PC-9 (cell line): ENCODE results near the gene SEC24C. TPM values are rescaled to one million over a fixed set of nuclear protein-coding genes. Genes with fewer than 3 reads are reported as not detected.

Experiments used
- BruUV-seq: library from RNA; stranded (reverse); fragments of 400-500 nt; replicated peaks from 2 replicates; lab custom pipeline; 2021; lab: Mats Ljungman, UMichigan
- CTCF ChIA-PET: fragments of 300-600 bp; sonication (Branson Sonifier 250); formaldehyde crosslinking; loops from one replicate; lab custom pipeline; 2022; ENCODE audit warnings: antibody characterized with exemption; lab: Charles Lee
- POLR2A ChIA-PET: fragments of 300-600 bp; sonication (Branson Sonifier 250); formaldehyde crosslinking; loops from one replicate; lab custom pipeline; 2022; ENCODE audit warnings: antibody characterized with exemption; ENCODE audit not compliant: unreplicated experiment; lab: Charles Lee
- DNase-seq, 2 experiments: peaks; one replicate each; pipeline versions ENCODE4 v3.0.0 to v3.0.0-alpha.2; 2015 to 2022; ENCODE audit warnings: mixed read lengths in 1 of 2
- H2AFZ ChIP-seq: fragments of 200-600 bp; sonication (generic); 2 replicates; pipeline ENCODE4 v1.8.1; 2017; ENCODE audit warnings: antibody characterized with exemption
- H3F3A ChIP-seq: fragments of 200-600 bp; sonication (generic); 2 replicates; pipeline ENCODE4 v1.8.1; 2017; ENCODE audit warnings: antibody characterized with exemption, mild to moderate bottlenecking, low read depth; ENCODE audit not compliant: insufficient read depth
- H3K27ac ChIP-seq: fragments of 200-600 bp; sonication (generic); 2 replicates; pipeline ENCODE4 v1.6.1; 2016; ENCODE audit warnings: mixed run types
- H3K27me3 ChIP-seq: fragments of 200-600 bp; sonication (generic); 2 replicates; pipeline ENCODE4 v1.6.1; 2016; ENCODE audit warnings: low read depth, mixed run types; ENCODE audit not compliant: insufficient read depth
- H3K36me3 ChIP-seq: fragments of 200-600 bp; sonication (generic); 2 replicates; pipeline ENCODE4 v1.6.1; 2016; ENCODE audit warnings: low read depth, mixed run types
- H3K4me1 ChIP-seq: fragments of 200-600 bp; sonication (generic); replicated peaks from 2 replicates; pipeline ENCODE4 v1.6.1; 2016; ENCODE audit warnings: mixed run types; ENCODE audit not compliant: insufficient read depth
- H3K4me2 ChIP-seq: fragments of 200-600 bp; sonication (generic); 2 replicates; pipeline ENCODE4 v1.6.1; 2017; ENCODE audit warnings: mixed run types
- H3K4me3 ChIP-seq: fragments of 200-600 bp; sonication (generic); 2 replicates; pipeline ENCODE4 v1.6.1; 2016; ENCODE audit warnings: mixed run types
- H3K79me2 ChIP-seq: fragments of 200-600 bp; sonication (generic); 2 replicates; pipeline ENCODE4 v1.6.1; 2017; ENCODE audit warnings: low read depth, mixed run types
- H3K9me2 ChIP-seq: fragments of 200-600 bp; sonication (generic); 2 replicates; pipeline ENCODE4 v1.8.1; 2017; ENCODE audit warnings: mild to moderate bottlenecking; ENCODE audit not compliant: insufficient read depth
- H3K9me3 ChIP-seq: fragments of 200-600 bp; sonication (generic); 2 replicates; pipeline ENCODE4 v1.8.1; 2016; ENCODE audit warnings: low read depth; ENCODE audit not compliant: insufficient read depth
- H4K20me1 ChIP-seq: fragments of 200-600 bp; sonication (generic); 2 replicates; pipeline ENCODE4 v1.8.1; 2017; ENCODE audit not compliant: insufficient read depth
- CTCF ChIP-seq: fragments of 200-600 bp; sonication (generic); conservative IDR thresholded peaks from 2 replicates; pipeline ENCODE4 v1.6.1; 2017; ENCODE audit warnings: mixed run types, antibody characterized with exemption, mild to moderate bottlenecking, moderate library complexity
- EZH2 ChIP-seq: fragments of 200-600 bp; sonication (generic); IDR thresholded peaks from 2 replicates; pipeline ENCODE4 v1.8.0; 2017; ENCODE audit warnings: antibody characterized with exemption, low read depth
- intact Hi-C: fragments of 100-400 bp; cut with micrococcal nuclease; formaldehyde crosslinking; loops from one replicate; pipeline ENCODE4 v1.10.0; 2022; ENCODE audit not compliant: unreplicated experiment
- total RNA-seq: library from RNA; stranded (reverse); gene quantifications from 2 replicates; pipeline ENCODE4 v1.2.3, GENCODE V29; 2021

Gene SEC24C
- total RNA-seq, 1 experiment from 2014 or later = 105 TPM

GRCh38 chr10:73772281-73773151 lies 28.3 kb downstream of the SEC24C start:
- BruUV-seq = no TSS peak
- 0 out of 2 replicates have a peak overlapping the region, but pooled peaks have one; percentile 22 for H3K27ac ChIP-seq
- no peaks in the 10 kb centered on the region for H3K9me3 ChIP-seq
- H3K4me1 ChIP-seq = peaks cover 7% of the 10 kb centered on the region
- H4K20me1 ChIP-seq = peaks cover 9% of the 10 kb centered on the region; the same call in 1 of the 2 replicates
- peak overlapping the region; percentile 52; the same call in 1 of the 2 replicates for H3K4me3 ChIP-seq
- no peaks in the 10 kb centered on the region for H3K27me3 ChIP-seq
- H3K79me2 ChIP-seq = no peaks in the 10 kb centered on the region; the same call in 1 of the 2 replicates
- TF ChIP-seq EZH2 (no peak), CTCF (no peak)
- DNase-seq = peak in 1 of 2 experiments; percentile 68
- peaks cover 36% of the 10 kb centered on the region for H3K36me3 ChIP-seq
- intact Hi-C loops = no loop called here
- CTCF ChIA-PET = interaction anchor here (0.8 kb wide), 1 partner anchor 11 kb away, joined by 4 read pairs; no protein-coding TSS in a partner anchor
- peak overlapping the region; percentile 69 for H3K4me2 ChIP-seq
- POLR2A ChIA-PET = interaction anchor here (0.5 to 0.9 kb wide), 5 partner anchors 10 to 235 kb away, joined by 3 to 6 read pairs (median 4); partner anchors contain the start of gene CHCHD1
- H2AFZ ChIP-seq = no peak overlapping the region
- peaks cover 30% of the 10 kb centered on the region for H3F3A ChIP-seq
- no peaks in the 10 kb centered on the region for H3K9me2 ChIP-seq

GRCh38 chr10:73773152-73773879 lies 29.1 kb downstream of the SEC24C start:
- Histone ChIP-seq H3K79me2 (no peaks in the 10 kb centered on the region; the same call in 1 of the 2 replicates), H3K27ac (no peak overlapping the region), H3K4me3 (peak overlapping the region; percentile 52; the same call in 1 of the 2 replicates), H3K4me1 (peaks cover 7% of the 10 kb centered on the region), H3K9me3 (no peaks in the 10 kb centered on the region), H3K9me2 (no peaks in the 10 kb centered on the region), H4K20me1 (peaks cover 9% of the 10 kb centered on the region; the same call in 1 of the 2 replicates), H3F3A (peaks cover 30% of the 10 kb centered on the region), H3K4me2 (peak overlapping the region; percentile 69), H3K36me3 (peaks cover 30% of the 10 kb centered on the region), H2AFZ (no peak overlapping the region), H3K27me3 (no peaks in the 10 kb centered on the region)
- no peak for TF ChIP-seq EZH2
- TF ChIP-seq CTCF = no peak
- no peak for DNase-seq
- ChIA-PET POLR2A (interaction anchor here (0.6 to 0.7 kb wide), 2 partner anchors 106 to 237 kb away, joined by 3 read pairs; no protein-coding TSS in a partner anchor), CTCF (interaction anchor here (0.7 to 1.3 kb wide), 3 partner anchors 10 to 307 kb away, joined by 3 to 4 read pairs (median 3); no protein-coding TSS in a partner anchor)
- intact Hi-C loops = no loop called here
- TSS peak; percentile 29 for BruUV-seq

- ChIA-PET POLR2A (interaction anchor here (0.6 to 1.0 kb wide), 3 partner anchors 11 to 326 kb away, joined by 4 read pairs; no protein-coding TSS in a partner anchor), CTCF (no interaction called here)
- intact Hi-C loops = no loop called here
- H3K4me3 ChIP-seq = no peak overlapping the region
- H3K4me1 ChIP-seq = peaks cover 7% of the 10 kb centered on the region
- no peaks in the 10 kb centered on the region for H3K27me3 ChIP-seq
- DNase-seq = peak in 1 of 2 experiments; percentile 49
- TF ChIP-seq EZH2 = no peak
- 0 out of 2 replicates have a peak, but pooled peaks have one; percentile 27 for TF ChIP-seq CTCF
- no peaks in the 10 kb centered on the region for H3K9me2 ChIP-seq
- no peak overlapping the region for H3K27ac ChIP-seq
- peaks cover 42% of the 10 kb centered on the region for H3F3A ChIP-seq
- H3K9me3 ChIP-seq = no peaks in the 10 kb centered on the region
- H4K20me1 ChIP-seq = peaks cover 9% of the 10 kb centered on the region; the same call in 1 of the 2 replicates
- no peak overlapping the region for H2AFZ ChIP-seq
- no TSS peak for BruUV-seq
- H3K36me3 ChIP-seq = peaks cover 17% of the 10 kb centered on the region
- H3K79me2 ChIP-seq = peaks cover 1% of the 10 kb centered on the region; the same call in 1 of the 2 replicates
- peak overlapping the region; percentile 69 for H3K4me2 ChIP-seq
These were observed 30.5 kb downstream of the SEC24C start for GRCh38 chr10:73774637-73775036.
